Upper lobe of left lung (tissue), 6 donors: Measurements from ENCODE around the gene IL1RAPL2. TPM values are rescaled to one million over a fixed set of nuclear protein-coding genes. Genes with fewer than 3 reads are reported as not detected.

Experiments used
- ATAC-seq, 2 donors: fragments of 200-7000 bp; cut with Tn5 transposase; one replicate each; pipeline ENCODE4 v1.9.1; 2022; ENCODE audit warnings: mild to moderate bottlenecking in 2 of 2, moderate library complexity in 2 of 2; ENCODE audit not compliant: low FRiP score in 2 of 2
- DNase-seq, 2 donors: peaks; one replicate each; pipeline ENCODE4 v3.0.0-alpha.2; 2019 to 2020
- H3K27ac ChIP-seq, 4 donors: fragments of 200-600 bp; sonication (generic); one replicate each; pipeline ENCODE4 v1.5.1; 2016 to 2019
- H3K27me3 ChIP-seq, 4 donors: fragments of 200-600 bp; sonication (generic); one replicate each; pipeline ENCODE4 v1.5.1; 2017 to 2019
- H3K36me3 ChIP-seq, 4 donors: fragments of 200-600 bp; sonication (generic); one replicate each; pipeline ENCODE4 v1.5.1; 2016 to 2019
- H3K4me1 ChIP-seq, 4 donors: fragments of 200-600 bp; sonication (generic); one replicate each; pipeline ENCODE4 v1.5.1; 2018 to 2019
- H3K4me3 ChIP-seq, 4 donors: fragments of 200-600 bp; sonication (generic); one replicate each; pipeline ENCODE4 v1.5.1; 2017 to 2019; ENCODE audit warnings: mild to moderate bottlenecking in 2 of 4, moderate library complexity in 1 of 4
- H3K9me3 ChIP-seq, 4 donors: fragments of 200-600 bp; sonication (generic); one replicate each; pipeline ENCODE4 v1.5.1; 2018 to 2019
- EP300 ChIP-seq, 4 donors: sonication (generic); formaldehyde crosslinking; IDR thresholded peaks; one replicate each; pipeline ENCODE4 v1.5.1; 2017; ENCODE audit warnings: antibody characterized with exemption in 4 of 4, control low read depth in 2 of 4
- POLR2A ChIP-seq, 4 donors: fragments of 450-650 bp; IDR thresholded peaks; one replicate each; pipeline ENCODE4 v1.5.1; 2016 to 2017; ENCODE audit warnings: antibody characterized with exemption in 4 of 4, mild to moderate bottlenecking in 2 of 4
- POLR2AphosphoS5 ChIP-seq, 2 donors: sonication (generic); formaldehyde crosslinking; IDR thresholded peaks; one replicate each; pipeline ENCODE4 v1.5.1; 2017; ENCODE audit warnings: antibody characterized with exemption in 2 of 2
- WGBS, 2 donors: methylation state at CpG; one replicate each; pipeline ENCODE4 v1.1.5; 2017 to 2018; 5-methylcytosine and 5-hydroxymethylcytosine counted together
- total RNA-seq, 6 donors: library from RNA; depleted of rRNA in 4 of 6; stranded (reverse); fragments of >200 nt in 4 of 6; gene quantifications; one replicate each; pipeline versions ENCODE4 v1.1.0 to v1.2.1, GENCODE V29; 2016 to 2021
- TF ChIP-seq, protein P1 (sequence below), 6 experiments: fragments of 450-650 bp in 4 of 6; fragments of 200-600 bp in 2 of 6; sonication (generic) in 2 of 6; IDR thresholded peaks; one replicate each; pipeline ENCODE4 v1.5.1; 2016 to 2019; ENCODE audit warnings: antibody characterized with exemption in 6 of 6
- donor health status: DM: no; HTN: no; CAD: no; lungs with moderate emphysema.
- donor health status: DM: no; HTN: yes; CAD: no; lungs with severe emphysema.

Gene IL1RAPL2
- total RNA-seq, 6 donors from 2014 or later = not detected

DNA sequence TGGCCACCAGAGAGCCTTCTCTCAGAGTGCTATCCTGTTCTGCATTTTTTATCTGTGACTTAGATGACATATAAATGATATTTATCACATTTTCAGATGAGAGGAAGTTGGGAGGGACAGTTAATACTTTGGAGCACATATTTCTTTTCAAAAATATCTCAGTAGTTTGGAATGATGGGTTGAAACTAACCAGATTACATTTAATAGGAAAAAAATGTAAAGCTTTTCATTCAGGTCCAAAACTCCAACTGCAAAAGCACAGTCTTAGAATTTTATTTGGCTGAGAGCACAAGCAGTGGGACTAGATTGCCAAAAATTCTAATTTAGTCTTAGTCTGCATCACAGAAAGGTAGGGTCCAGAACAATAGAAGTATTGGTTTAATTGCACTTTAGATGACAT lies 902.7 kb downstream of the IL1RAPL2 start:
- H3K36me3 ChIP-seq = no peaks in the 10 kb centered on the region
- H3K4me1 ChIP-seq = no peaks in the 10 kb centered on the region
- no peak overlapping the region for H3K27ac ChIP-seq
- DNase-seq (no peak), ATAC-seq (no peak)
- no peaks in the 10 kb centered on the region for H3K9me3 ChIP-seq
- H3K4me3 ChIP-seq = no peak overlapping the region
- H3K27me3 ChIP-seq = no peaks in the 10 kb centered on the region
- no peak for TF ChIP-seq EP300 (IDR thresholded peaks at IDR 0.05)
- no peak for TF ChIP-seq POLR2AphosphoS5 (IDR thresholded peaks at IDR 0.05)
- TF ChIP-seq, protein P1, sequence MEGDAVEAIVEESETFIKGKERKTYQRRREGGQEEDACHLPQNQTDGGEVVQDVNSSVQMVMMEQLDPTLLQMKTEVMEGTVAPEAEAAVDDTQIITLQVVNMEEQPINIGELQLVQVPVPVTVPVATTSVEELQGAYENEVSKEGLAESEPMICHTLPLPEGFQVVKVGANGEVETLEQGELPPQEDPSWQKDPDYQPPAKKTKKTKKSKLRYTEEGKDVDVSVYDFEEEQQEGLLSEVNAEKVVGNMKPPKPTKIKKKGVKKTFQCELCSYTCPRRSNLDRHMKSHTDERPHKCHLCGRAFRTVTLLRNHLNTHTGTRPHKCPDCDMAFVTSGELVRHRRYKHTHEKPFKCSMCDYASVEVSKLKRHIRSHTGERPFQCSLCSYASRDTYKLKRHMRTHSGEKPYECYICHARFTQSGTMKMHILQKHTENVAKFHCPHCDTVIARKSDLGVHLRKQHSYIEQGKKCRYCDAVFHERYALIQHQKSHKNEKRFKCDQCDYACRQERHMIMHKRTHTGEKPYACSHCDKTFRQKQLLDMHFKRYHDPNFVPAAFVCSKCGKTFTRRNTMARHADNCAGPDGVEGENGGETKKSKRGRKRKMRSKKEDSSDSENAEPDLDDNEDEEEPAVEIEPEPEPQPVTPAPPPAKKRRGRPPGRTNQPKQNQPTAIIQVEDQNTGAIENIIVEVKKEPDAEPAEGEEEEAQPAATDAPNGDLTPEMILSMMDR (IDR thresholded peaks at IDR 0.05) = no peak
- TF ChIP-seq POLR2A (IDR thresholded peaks at IDR 0.05) = no peak

DNA sequence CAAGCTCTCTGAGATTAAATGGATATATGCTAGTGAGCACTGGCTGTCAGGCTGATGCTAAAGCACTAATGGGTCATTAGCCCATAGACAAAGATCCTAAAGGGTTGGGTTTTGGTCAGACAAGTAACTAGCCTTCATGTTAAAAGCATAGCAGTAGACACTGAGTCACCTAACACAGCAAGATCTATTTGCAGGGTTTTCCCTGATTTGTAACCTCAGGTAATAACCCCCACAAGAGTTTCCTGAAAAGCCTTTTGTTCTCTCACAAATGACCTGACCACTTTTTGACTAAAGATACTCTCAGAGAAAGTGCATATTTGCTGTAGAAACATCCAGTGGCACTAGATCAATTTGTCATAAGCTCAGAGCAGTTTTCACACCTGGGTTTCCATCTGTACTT lies 905.6 kb downstream of the IL1RAPL2 start:
- no peaks in the 10 kb centered on the region for H3K4me1 ChIP-seq
- H3K4me3 ChIP-seq = no peak overlapping the region
- DNase-seq (no peak), ATAC-seq (no peak)
- H3K36me3 ChIP-seq = no peaks in the 10 kb centered on the region
- no peaks in the 10 kb centered on the region for H3K9me3 ChIP-seq
- TF ChIP-seq POLR2AphosphoS5 (IDR thresholded peaks at IDR 0.05) (no peak), EP300 (IDR thresholded peaks at IDR 0.05) (no peak), POLR2A (IDR thresholded peaks at IDR 0.05) (no peak)
- TF ChIP-seq, protein P1 (IDR thresholded peaks at IDR 0.05) = no peak
- H3K27ac ChIP-seq = no peak overlapping the region
- no peaks in the 10 kb centered on the region for H3K27me3 ChIP-seq

GRCh38 chrX:105475801-105476200 lies 909.8 kb downstream of the IL1RAPL2 start:
- Histone ChIP-seq H3K4me3 (no peak overlapping the region), H3K27me3 (no peaks in the 10 kb centered on the region), H3K27ac (no peak overlapping the region), H3K4me1 (no peaks in the 10 kb centered on the region), H3K36me3 (no peaks in the 10 kb centered on the region), H3K9me3 (no peaks in the 10 kb centered on the region)
- ATAC-seq = no peak
- DNase-seq = no peak
- TF ChIP-seq POLR2AphosphoS5 (IDR thresholded peaks at IDR 0.05) (no peak), POLR2A (IDR thresholded peaks at IDR 0.05) (no peak), EP300 (IDR thresholded peaks at IDR 0.05) (no peak)
- TF ChIP-seq, protein P1 (IDR thresholded peaks at IDR 0.05) = no peak

GRCh38 chrX:105477351-105477750 lies 911.4 kb downstream of the IL1RAPL2 start:
- Histone ChIP-seq H3K9me3 (no peaks in the 10 kb centered on the region), H3K27ac (no peak overlapping the region), H3K4me1 (no peaks in the 10 kb centered on the region), H3K27me3 (no peaks in the 10 kb centered on the region), H3K36me3 (no peaks in the 10 kb centered on the region), H3K4me3 (no peak overlapping the region)
- TF ChIP-seq POLR2A (IDR thresholded peaks at IDR 0.05) = no peak
- TF ChIP-seq, protein P1 (IDR thresholded peaks at IDR 0.05) = no peak
- no peak for TF ChIP-seq EP300 (IDR thresholded peaks at IDR 0.05)
- no peak for TF ChIP-seq POLR2AphosphoS5 (IDR thresholded peaks at IDR 0.05)
- 95 to 100% methylated on average over 1 of the region's 1 CpG for WGBS, 2 donors
- DNase-seq = no peak
- ATAC-seq = no peak

DNA sequence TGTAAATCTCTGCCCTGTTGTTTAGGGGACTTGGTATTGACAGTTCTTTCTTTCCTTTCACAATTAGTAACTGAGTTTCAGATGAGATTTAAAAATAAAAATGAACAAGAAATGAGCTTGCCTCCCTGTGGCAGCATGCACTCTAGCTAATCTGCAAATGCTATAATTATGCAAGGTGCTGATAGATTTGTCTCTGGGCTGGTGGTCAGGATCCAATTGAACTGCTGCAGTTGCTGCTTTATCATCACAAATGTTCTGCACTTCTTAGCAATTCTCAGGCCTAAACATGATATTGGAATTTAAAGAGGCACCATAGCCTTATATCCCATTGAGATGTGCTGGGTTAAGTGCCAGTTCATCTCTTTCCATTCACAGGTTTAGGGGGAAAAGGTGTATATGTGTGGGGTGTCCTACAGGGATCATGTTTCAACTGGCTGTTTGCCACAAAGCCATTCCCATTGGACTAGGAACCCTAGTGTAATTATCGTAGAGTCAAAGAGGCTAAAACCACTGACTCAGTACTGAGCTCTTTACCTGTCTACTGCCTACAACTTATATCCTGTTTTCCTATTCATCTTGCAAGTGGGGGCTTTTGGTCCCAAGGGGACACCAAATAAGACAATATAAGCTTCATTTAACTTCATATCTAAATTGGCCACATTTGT lies 914.8 kb downstream of the IL1RAPL2 start:
- Histone ChIP-seq H3K27ac (no peak overlapping the region), H3K36me3 (no peaks in the 10 kb centered on the region), H3K4me1 (no peaks in the 10 kb centered on the region), H3K27me3 (no peaks in the 10 kb centered on the region), H3K4me3 (no peak overlapping the region), H3K9me3 (no peaks in the 10 kb centered on the region)
- ATAC-seq = no peak
- WGBS, 2 donors = 89% methylated on average over 1 of the region's 1 CpG
- TF ChIP-seq POLR2A (IDR thresholded peaks at IDR 0.05) (no peak), EP300 (IDR thresholded peaks at IDR 0.05) (no peak), POLR2AphosphoS5 (IDR thresholded peaks at IDR 0.05) (no peak)
- TF ChIP-seq, protein P1 (IDR thresholded peaks at IDR 0.05) = no peak
- DNase-seq = no peak
